ENCODE results near the gene FRMPD1.

FRMPD1 gene

GRCh38 chr9:37617832-37618231 is 32.9 kb upstream of the FRMPD1 start:
- H3K27ac ChIP-seq (ENCODE audit: low read depth, low read length), result no peak overlapping the region
- peaks cover 4 to 6% of the 10 kb centered on the region in 2 donors for H3K4me1 ChIP-seq (ENCODE audit: control insufficient read depth in 1 of 2, insufficient read depth in 2 of 2, low read length in 2 of 2)

DNA sequence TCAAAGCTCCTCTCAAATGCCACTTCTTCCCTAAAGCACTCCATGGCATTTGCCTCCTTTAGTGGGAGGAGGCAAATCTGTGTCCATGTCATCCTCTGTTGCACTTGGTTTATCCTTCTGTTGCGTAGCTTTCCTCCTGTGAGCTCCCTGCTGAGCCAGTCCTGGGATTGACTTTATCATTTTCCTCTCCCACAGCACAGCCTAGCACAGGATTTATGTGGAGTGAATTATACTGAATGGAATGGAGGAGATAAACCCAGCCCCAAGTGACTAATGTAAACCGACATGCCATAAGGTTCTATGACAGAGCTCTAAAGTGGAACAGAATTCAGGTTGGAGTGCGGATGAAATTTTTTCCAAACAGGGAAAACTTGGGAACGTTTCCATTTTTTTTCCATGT is 31.9 kb upstream of the FRMPD1 start:
- H3K36me3 ChIP-seq (ENCODE audit: control insufficient read depth in 1 of 2, insufficient read depth in 2 of 2, low read length in 2 of 2), result no peaks in the 10 kb centered on the region
- H3K4me1 ChIP-seq (ENCODE audit: control insufficient read depth in 1 of 2, insufficient read depth in 2 of 2, low read length in 2 of 2), result peaks cover 4 to 6% of the 10 kb centered on the region in 2 donors
- no peak overlapping the region for H3K4me3 ChIP-seq (ENCODE audit: low read depth in 1 of 2, low read length in 2 of 2)
- H3K9me3 ChIP-seq (ENCODE audit: control insufficient read depth in 1 of 2, low read length in 2 of 2), result no peaks in the 10 kb centered on the region
- H3K27ac ChIP-seq (ENCODE audit: low read depth, low read length), result no peak overlapping the region
- no peak overlapping the region for H3K9ac ChIP-seq (ENCODE audit: low read depth in 1 of 2, low read length in 2 of 2)
- H3K27me3 ChIP-seq (ENCODE audit: control insufficient read depth in 1 of 2, insufficient read depth in 2 of 2, low read length in 2 of 2), result no peaks in the 10 kb centered on the region

More at GRCh38 chr9:37617832-37618231, 32.9 kb upstream of the FRMPD1 start:
- H3K36me3 ChIP-seq (ENCODE audit: control insufficient read depth in 1 of 2, insufficient read depth in 2 of 2, low read length in 2 of 2), result no peaks in the 10 kb centered on the region
- H3K9ac ChIP-seq (ENCODE audit: low read depth in 1 of 2, low read length in 2 of 2), result no peak overlapping the region
- no peaks in the 10 kb centered on the region for H3K9me3 ChIP-seq (ENCODE audit: control insufficient read depth in 1 of 2, low read length in 2 of 2)
- no peak overlapping the region for H3K4me3 ChIP-seq (ENCODE audit: low read depth in 1 of 2, low read length in 2 of 2)
- no peaks in the 10 kb centered on the region for H3K27me3 ChIP-seq (ENCODE audit: control insufficient read depth in 1 of 2, insufficient read depth in 2 of 2, low read length in 2 of 2)

DNA sequence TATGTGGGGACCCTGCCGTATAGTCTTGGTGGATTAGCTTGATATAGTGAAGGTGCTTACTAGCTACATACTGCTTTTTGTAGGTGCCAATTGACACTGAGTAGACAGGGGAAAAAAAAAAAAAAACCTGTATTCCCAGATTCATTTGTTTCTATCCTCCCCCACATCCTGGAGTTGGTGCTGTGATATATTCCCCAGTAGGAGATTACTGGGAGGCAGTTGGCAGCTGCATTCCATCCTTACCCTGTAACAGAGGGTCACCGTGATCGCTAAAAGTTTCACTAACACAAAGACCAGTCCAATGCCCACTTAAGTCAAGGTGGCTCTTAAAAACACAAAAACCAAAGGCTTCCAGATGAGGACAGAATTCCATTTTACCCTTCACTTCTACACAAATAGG is 30.9 kb upstream of the FRMPD1 start:
- Histone ChIP-seq H3K9me3 (ENCODE audit: control insufficient read depth in 1 of 2, low read length in 2 of 2) (no peaks in the 10 kb centered on the region), H3K27me3 (ENCODE audit: control insufficient read depth in 1 of 2, insufficient read depth in 2 of 2, low read length in 2 of 2) (no peaks in the 10 kb centered on the region), H3K27ac (ENCODE audit: low read depth, low read length) (no peak overlapping the region), H3K9ac (ENCODE audit: low read depth in 1 of 2, low read length in 2 of 2) (no peak overlapping the region), H3K36me3 (ENCODE audit: control insufficient read depth in 1 of 2, insufficient read depth in 2 of 2, low read length in 2 of 2) (no peaks in the 10 kb centered on the region), H3K4me3 (ENCODE audit: low read depth in 1 of 2, low read length in 2 of 2) (no peak overlapping the region), H3K4me1 (ENCODE audit: control insufficient read depth in 1 of 2, insufficient read depth in 2 of 2, low read length in 2 of 2) (no peaks in the 10 kb centered on the region)

- Histone ChIP-seq H3K9me3 (ENCODE audit: control insufficient read depth in 1 of 2, low read length in 2 of 2) (no peaks in the 10 kb centered on the region), H3K4me1 (ENCODE audit: control insufficient read depth in 1 of 2, insufficient read depth in 2 of 2, low read length in 2 of 2) (no peaks in the 10 kb centered on the region), H3K9ac (ENCODE audit: low read depth in 1 of 2, low read length in 2 of 2) (no peak overlapping the region), H3K36me3 (ENCODE audit: control insufficient read depth in 1 of 2, insufficient read depth in 2 of 2, low read length in 2 of 2) (no peaks in the 10 kb centered on the region), H3K27me3 (ENCODE audit: control insufficient read depth in 1 of 2, insufficient read depth in 2 of 2, low read length in 2 of 2) (no peaks in the 10 kb centered on the region), H3K4me3 (ENCODE audit: low read depth in 1 of 2, low read length in 2 of 2) (no peak overlapping the region), H3K27ac (ENCODE audit: low read depth, low read length) (no peak overlapping the region)
Measured at GRCh38 chr9:37620396-37620795, 30.4 kb upstream of the FRMPD1 start.

GRCh38 chr9:37621273-37622121 is 29.3 kb upstream of the FRMPD1 start:
- no peaks in the 10 kb centered on the region for H3K36me3 ChIP-seq (ENCODE audit: control insufficient read depth in 1 of 2, insufficient read depth in 2 of 2, low read length in 2 of 2)
- H3K4me3 ChIP-seq (ENCODE audit: low read depth in 1 of 2, low read length in 2 of 2), result no peak overlapping the region
- H3K27me3 ChIP-seq (ENCODE audit: control insufficient read depth in 1 of 2, insufficient read depth in 2 of 2, low read length in 2 of 2), result no peaks in the 10 kb centered on the region
- H3K9ac ChIP-seq (ENCODE audit: low read depth in 1 of 2, low read length in 2 of 2), result no peak overlapping the region
- no peaks in the 10 kb centered on the region for H3K9me3 ChIP-seq (ENCODE audit: control insufficient read depth in 1 of 2, low read length in 2 of 2)
- H3K27ac ChIP-seq (ENCODE audit: low read depth, low read length), result no peak overlapping the region
- no peaks in the 10 kb centered on the region for H3K4me1 ChIP-seq (ENCODE audit: control insufficient read depth in 1 of 2, insufficient read depth in 2 of 2, low read length in 2 of 2)

DNA sequence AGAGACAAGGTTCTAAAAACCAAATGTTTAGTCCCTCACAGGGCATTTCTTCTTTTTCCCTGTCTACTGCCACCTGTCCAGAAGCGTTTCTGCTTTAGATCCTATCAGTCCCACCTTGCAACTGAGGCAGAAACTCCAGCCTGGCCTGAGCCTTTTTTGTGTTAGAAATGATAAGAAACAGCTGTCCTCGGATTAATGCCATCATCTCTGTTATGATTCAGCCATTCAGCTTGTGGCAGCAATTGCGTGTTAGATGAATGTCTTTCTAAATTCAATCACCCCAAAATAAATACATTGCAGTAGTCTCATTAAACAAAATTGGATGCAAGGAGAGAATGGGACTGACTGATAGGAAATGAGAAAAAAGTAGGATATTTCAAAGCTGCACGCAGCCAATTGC is 28.3 kb upstream of the FRMPD1 start:
- Histone ChIP-seq H3K27me3 (ENCODE audit: control insufficient read depth in 1 of 2, insufficient read depth in 2 of 2, low read length in 2 of 2) (no peaks in the 10 kb centered on the region), H3K36me3 (ENCODE audit: control insufficient read depth in 1 of 2, insufficient read depth in 2 of 2, low read length in 2 of 2) (no peaks in the 10 kb centered on the region), H3K9me3 (ENCODE audit: control insufficient read depth in 1 of 2, low read length in 2 of 2) (no peaks in the 10 kb centered on the region), H3K27ac (ENCODE audit: low read depth, low read length) (no peak overlapping the region), H3K9ac (ENCODE audit: low read depth in 1 of 2, low read length in 2 of 2) (no peak overlapping the region), H3K4me3 (ENCODE audit: low read depth in 1 of 2, low read length in 2 of 2) (no peak overlapping the region), H3K4me1 (ENCODE audit: control insufficient read depth in 1 of 2, insufficient read depth in 2 of 2, low read length in 2 of 2) (no peaks in the 10 kb centered on the region)

GRCh38 chr9:37623267-37623666 is 27.5 kb upstream of the FRMPD1 start:
- Histone ChIP-seq H3K9ac (ENCODE audit: low read depth in 1 of 2, low read length in 2 of 2) (no peak overlapping the region), H3K4me1 (ENCODE audit: control insufficient read depth in 1 of 2, insufficient read depth in 2 of 2, low read length in 2 of 2) (no peaks in the 10 kb centered on the region), H3K27ac (ENCODE audit: low read depth, low read length) (no peak overlapping the region)

GRCh38 chr9:37624073-37624472 is 26.7 kb upstream of the FRMPD1 start:
- H3K27me3 ChIP-seq (ENCODE audit: control insufficient read depth in 1 of 2, insufficient read depth in 2 of 2, low read length in 2 of 2), result no peaks in the 10 kb centered on the region
- no peak overlapping the region for H3K27ac ChIP-seq (ENCODE audit: low read depth, low read length)
- H3K36me3 ChIP-seq (ENCODE audit: control insufficient read depth in 1 of 2, insufficient read depth in 2 of 2, low read length in 2 of 2), result no peaks in the 10 kb centered on the region
- H3K9me3 ChIP-seq (ENCODE audit: control insufficient read depth in 1 of 2, low read length in 2 of 2), result no peaks in the 10 kb centered on the region
- no peak overlapping the region for H3K4me3 ChIP-seq (ENCODE audit: low read depth in 1 of 2, low read length in 2 of 2)
- no peak overlapping the region for H3K9ac ChIP-seq (ENCODE audit: low read depth in 1 of 2, low read length in 2 of 2)
- no peaks in the 10 kb centered on the region for H3K4me1 ChIP-seq (ENCODE audit: control insufficient read depth in 1 of 2, insufficient read depth in 2 of 2, low read length in 2 of 2)

More at GRCh38 chr9:37623267-37623666, 27.5 kb upstream of the FRMPD1 start:
- no peak overlapping the region for H3K4me3 ChIP-seq (ENCODE audit: low read depth in 1 of 2, low read length in 2 of 2)
- no peaks in the 10 kb centered on the region for H3K36me3 ChIP-seq (ENCODE audit: control insufficient read depth in 1 of 2, insufficient read depth in 2 of 2, low read length in 2 of 2)
- H3K9me3 ChIP-seq (ENCODE audit: control insufficient read depth in 1 of 2, low read length in 2 of 2), result no peaks in the 10 kb centered on the region
- no peaks in the 10 kb centered on the region for H3K27me3 ChIP-seq (ENCODE audit: control insufficient read depth in 1 of 2, insufficient read depth in 2 of 2, low read length in 2 of 2)

GRCh38 chr9:37625036-37625757 is 25.6 kb upstream of the FRMPD1 start:
- Histone ChIP-seq H3K9me3 (ENCODE audit: control insufficient read depth in 1 of 2, low read length in 2 of 2) (no peaks in the 10 kb centered on the region), H3K27ac (ENCODE audit: low read depth, low read length) (no peak overlapping the region), H3K27me3 (ENCODE audit: control insufficient read depth in 1 of 2, insufficient read depth in 2 of 2, low read length in 2 of 2) (no peaks in the 10 kb centered on the region), H3K9ac (ENCODE audit: low read depth in 1 of 2, low read length in 2 of 2) (no peak overlapping the region), H3K36me3 (ENCODE audit: control insufficient read depth in 1 of 2, insufficient read depth in 2 of 2, low read length in 2 of 2) (no peaks in the 10 kb centered on the region), H3K4me1 (ENCODE audit: control insufficient read depth in 1 of 2, insufficient read depth in 2 of 2, low read length in 2 of 2) (no peaks in the 10 kb centered on the region), H3K4me3 (ENCODE audit: low read depth in 1 of 2, low read length in 2 of 2) (no peak overlapping the region)

GRCh38 chr9:37625758-37626147 is 25.0 kb upstream of the FRMPD1 start:
- Histone ChIP-seq H3K9ac (ENCODE audit: low read depth in 1 of 2, low read length in 2 of 2) (no peak overlapping the region), H3K27me3 (ENCODE audit: control insufficient read depth in 1 of 2, insufficient read depth in 2 of 2, low read length in 2 of 2) (no peaks in the 10 kb centered on the region), H3K36me3 (ENCODE audit: control insufficient read depth in 1 of 2, insufficient read depth in 2 of 2, low read length in 2 of 2) (no peaks in the 10 kb centered on the region), H3K4me1 (ENCODE audit: control insufficient read depth in 1 of 2, insufficient read depth in 2 of 2, low read length in 2 of 2) (no peaks in the 10 kb centered on the region), H3K9me3 (ENCODE audit: control insufficient read depth in 1 of 2, low read length in 2 of 2) (no peaks in the 10 kb centered on the region), H3K4me3 (ENCODE audit: low read depth in 1 of 2, low read length in 2 of 2) (no peak overlapping the region), H3K27ac (ENCODE audit: low read depth, low read length) (no peak overlapping the region)

Data from duodenal mucosa (tissue), 2 donors.